ENCODE measurements around the gene PDE3A.

Gene PDE3A

GRCh38 chr12:20424841-20425240 lies 56.5 kb downstream of the PDE3A start:
- DNase-seq (ENCODE audit: low read depth), result no peak

GRCh38 chr12:20426191-20426590 lies 57.9 kb downstream of the PDE3A start:
- DNase-seq (ENCODE audit: low read depth), result peak; percentile 49

GRCh38 chr12:20426957-20427356 lies 58.6 kb downstream of the PDE3A start:
- no peak for DNase-seq (ENCODE audit: low read depth)

- DNase-seq (ENCODE audit: low read depth), result no peak
Measured at GRCh38 chr12:20429852-20430251, 61.5 kb downstream of the PDE3A start.

- no peak for DNase-seq (ENCODE audit: low read depth)
Measured at GRCh38 chr12:20432290-20432689, 64.0 kb downstream of the PDE3A start.

GRCh38 chr12:20434996-20435395 lies 66.7 kb downstream of the PDE3A start:
- DNase-seq (ENCODE audit: low read depth), result peak; percentile 59

- DNase-seq (ENCODE audit: low read depth), result peak; percentile 30
Measured at GRCh38 chr12:20436316-20436715, 68.0 kb downstream of the PDE3A start.

GRCh38 chr12:20438299-20438779 lies 70.0 kb downstream of the PDE3A start:
- peak; percentile 44 for DNase-seq (ENCODE audit: low read depth)

GRCh38 chr12:20439626-20440025 lies 71.3 kb downstream of the PDE3A start:
- no peak for DNase-seq (ENCODE audit: low read depth)

GRCh38 chr12:20440408-20440807 lies 72.1 kb downstream of the PDE3A start:
- DNase-seq (ENCODE audit: low read depth), result no peak

- DNase-seq (ENCODE audit: low read depth), result no peak
Measured at GRCh38 chr12:20442322-20442721, 74.0 kb downstream of the PDE3A start.

- DNase-seq (ENCODE audit: low read depth), result no peak
Measured at GRCh38 chr12:20443255-20443654, 74.9 kb downstream of the PDE3A start.

GRCh38 chr12:20443792-20444191 lies 75.5 kb downstream of the PDE3A start:
- DNase-seq (ENCODE audit: low read depth), result no peak

GRCh38 chr12:20444595-20445170 lies 76.3 kb downstream of the PDE3A start:
- peak; percentile 59 for DNase-seq (ENCODE audit: low read depth)

GRCh38 chr12:20445687-20446086 lies 77.3 kb downstream of the PDE3A start:
- DNase-seq (ENCODE audit: low read depth), result peak; percentile 38

GRCh38 chr12:20446836-20447235 lies 78.5 kb downstream of the PDE3A start:
- DNase-seq (ENCODE audit: low read depth), result no peak

- DNase-seq (ENCODE audit: low read depth), result no peak
Measured at GRCh38 chr12:20448781-20449180, 80.4 kb downstream of the PDE3A start.

GRCh38 chr12:20450591-20451180 lies 82.3 kb downstream of the PDE3A start:
- peak; percentile 54 for DNase-seq (ENCODE audit: low read depth)

GRCh38 chr12:20451761-20452160 lies 83.4 kb downstream of the PDE3A start:
- peak; percentile 86 for DNase-seq (ENCODE audit: low read depth)

GRCh38 chr12:20452496-20453010 lies 84.2 kb downstream of the PDE3A start:
- no peak for DNase-seq (ENCODE audit: low read depth)

GRCh38 chr12:20453756-20454310 lies 85.5 kb downstream of the PDE3A start:
- DNase-seq (ENCODE audit: low read depth), result no peak

- peak; percentile 73 for DNase-seq (ENCODE audit: low read depth)
Measured at GRCh38 chr12:20455001-20455706, 86.8 kb downstream of the PDE3A start.

GRCh38 chr12:20457582-20457981 lies 89.2 kb downstream of the PDE3A start:
- no peak for DNase-seq (ENCODE audit: low read depth)

Data from EH (cell line).